ENCODE results near the gene EHBP1. TPM values are rescaled to one million over a fixed set of nuclear protein-coding genes. Genes with fewer than 3 reads are reported as not detected.

The EHBP1 gene
- total RNA-seq, 1 donor from 2014 or later, result 80.9 TPM

GRCh38 chr2:63050334-63051041 lies 345.0 kb downstream of the EHBP1 start, which contains the start of gene OTX1:
Gene OTX1, plus strand, starts transcription at chr2:63050830. Its CDS starts 2,161 bp downstream, at chr2:63052991.
- DNase-seq (ENCODE audit: low spot score), result peak; percentile 47

GRCh38 chr2:63051042-63051794 lies 345.7 kb downstream of the EHBP1 start:
- DNase-seq (ENCODE audit: low spot score), result no peak

GRCh38 chr2:63051795-63052333 lies 346.4 kb downstream of the EHBP1 start:
- DNase-seq (ENCODE audit: low spot score), result no peak

GRCh38 chr2:63052411-63053080 lies 347.0 kb downstream of the EHBP1 start:
- DNase-seq (ENCODE audit: low spot score), result no peak

- DNase-seq (ENCODE audit: low spot score), result no peak
These were observed 347.8 kb downstream of the EHBP1 start for GRCh38 chr2:63053081-63053888.

- no peak for DNase-seq (ENCODE audit: low spot score)
These were observed 348.5 kb downstream of the EHBP1 start for GRCh38 chr2:63053889-63054602.

GRCh38 chr2:63054841-63055225 lies 349.3 kb downstream of the EHBP1 start:
- no peak for DNase-seq (ENCODE audit: low spot score)

GRCh38 chr2:63055226-63056106 lies 350.0 kb downstream of the EHBP1 start:
- no peak for DNase-seq (ENCODE audit: low spot score)

- peak; percentile 25 for DNase-seq (ENCODE audit: low spot score)
These were observed 350.9 kb downstream of the EHBP1 start for GRCh38 chr2:63056107-63057050.

GRCh38 chr2:63057249-63058143 lies 352.0 kb downstream of the EHBP1 start:
- DNase-seq (ENCODE audit: low spot score), result no peak

GRCh38 chr2:63058144-63058920 lies 352.8 kb downstream of the EHBP1 start:
- DNase-seq (ENCODE audit: low spot score), result peak; percentile 48

GRCh38 chr2:63058921-63059792 lies 353.6 kb downstream of the EHBP1 start:
- no peak for DNase-seq (ENCODE audit: low spot score)

GRCh38 chr2:63059793-63060471 lies 354.4 kb downstream of the EHBP1 start:
- peak; percentile 28 for DNase-seq (ENCODE audit: low spot score)

GRCh38 chr2:63060472-63060991 lies 355.0 kb downstream of the EHBP1 start:
- no peak for DNase-seq (ENCODE audit: low spot score)

- DNase-seq (ENCODE audit: low spot score), result no peak
These were observed 358.7 kb downstream of the EHBP1 start for GRCh38 chr2:63064197-63064596.

Data from umbilical cord (tissue), 2 donors.